GM12878 (cell line): ENCODE results near the gene ADAM15. TPM values are rescaled to one million over a fixed set of nuclear protein-coding genes. Genes with fewer than 3 reads are reported as not detected.

Experiments used
- ATAC-seq: fragments of 200-7000 bp; cut with Tn5 transposase; 3 replicates; pipeline ENCODE4 v1.9.1; 2020; ENCODE audit warnings: mild to moderate bottlenecking, moderate library complexity
- BruUV-seq: library from RNA; stranded (reverse); fragments of 400-500 nt; replicated peaks from 2 replicates; lab custom pipeline; 2021; lab: Mats Ljungman, UMichigan
- CTCF ChIA-PET: fragments of 300-600 bp; sonication (Branson Sonifier 250); formaldehyde crosslinking; extraction: SDS; loops from one replicate; lab custom pipeline; 2021; ENCODE audit warnings: inconsistent platforms; lab: Yijun Ruan, JAX
- POLR2A ChIA-PET: fragments of 350-600 bp; formaldehyde crosslinking; extraction: SDS; loops from one replicate; lab custom pipeline; 2021; ENCODE audit warnings: inconsistent platforms; lab: Charles Lee
- RAD21 ChIA-PET: fragments of 300-600 bp; sonication (Branson Sonifier 250); formaldehyde crosslinking; loops from one replicate; lab custom pipeline; 2023; ENCODE audit warnings: antibody characterized with exemption; ENCODE audit not compliant: unreplicated experiment; lab: Charles Lee
- SMC1A ChIA-PET: fragments of 300-600 bp; sonication (Branson Sonifier 250); formaldehyde crosslinking; loops from one replicate; lab custom pipeline; 2023; ENCODE audit not compliant: unreplicated experiment, uncharacterized antibody; lab: Charles Lee
- DNase-seq: peaks from one replicate; pipeline ENCODE4 v3.0.0-alpha.2; 2011; ENCODE audit warnings: low read depth, low spot score
- FAIRE-seq: peaks from 3 replicates; lab custom pipeline; 2011; peaks lifted over from hg19 to GRCh38; lab: Jason Lieb, UNC
- H2AFZ ChIP-seq: 2 replicates; pipeline ENCODE4 v1.6.0; 2011; ENCODE audit warnings: low read depth, low read length, control low read depth; ENCODE audit not compliant: control insufficient read depth
- H3K27ac ChIP-seq: 2 replicates; pipeline ENCODE4 v1.5.1; 2011; ENCODE audit warnings: control low read depth; ENCODE audit not compliant: control insufficient read depth, insufficient read depth
- H3K27me3 ChIP-seq, 2 experiments: replicated peaks in 1 of 2; 2 replicates each; pipeline versions ENCODE4 v1.6.0 to v1.6.1; 2011; ENCODE audit warnings: low read length in 1 of 2; ENCODE audit not compliant: control insufficient read depth in 2 of 2, insufficient read depth in 2 of 2
- H3K36me3 ChIP-seq, 2 experiments: 2 replicates each; pipeline ENCODE4 v1.5.1; 2011; ENCODE audit warnings: low read length in 1 of 2; ENCODE audit not compliant: control insufficient read depth in 2 of 2, insufficient read depth in 2 of 2
- H3K4me1 ChIP-seq: 2 replicates; pipeline ENCODE4 v1.6.1; 2011; ENCODE audit warnings: mild to moderate bottlenecking, low read length, moderate library complexity, mixed read lengths; ENCODE audit not compliant: control insufficient read depth, insufficient read depth
- H3K4me2 ChIP-seq: 2 replicates; pipeline ENCODE4 v1.6.0; 2011; ENCODE audit warnings: control low read depth; ENCODE audit not compliant: control insufficient read depth, insufficient read depth
- H3K4me3 ChIP-seq: fragments of 200-600 bp; sonication (generic); 2 replicates; pipeline ENCODE4 v1.5.1; 2016
- H3K79me2 ChIP-seq: 2 replicates; pipeline ENCODE4 v1.6.0; 2011; ENCODE audit warnings: low read length; ENCODE audit not compliant: control insufficient read depth, insufficient read depth
- H3K9ac ChIP-seq: 2 replicates; pipeline ENCODE4 v1.8.0; 2011; ENCODE audit warnings: low read length, control low read depth, mixed read lengths; ENCODE audit not compliant: control insufficient read depth, insufficient read depth
- H3K9me3 ChIP-seq: replicated peaks from 3 replicates; pipeline ENCODE4 v1.5.1; 2011; ENCODE audit warnings: mild to moderate bottlenecking, low read length; ENCODE audit not compliant: control insufficient read depth, insufficient read depth
- H4K20me1 ChIP-seq: 2 replicates; pipeline ENCODE4 v1.6.0; 2011; ENCODE audit not compliant: control insufficient read depth, insufficient read depth
- BHLHE40 ChIP-seq, 2 experiments: fragments of 450-650 bp in 1 of 2; IDR thresholded peaks; 2 replicates each; pipeline ENCODE4 v1.6.1; 2011 to 2017; ENCODE audit warnings: low read depth in 2 of 2, borderline replicate concordance in 1 of 2, improper control_type of control experiment in 1 of 2, low read length in 1 of 2, mild to moderate bottlenecking in 1 of 2
- BRCA1 ChIP-seq: IDR thresholded peaks from 2 replicates; pipeline ENCODE4 v1.6.1; 2011; ENCODE audit warnings: low read depth, low read length, improper control_type of control experiment
- CEBPB ChIP-seq, 2 experiments: fragments of 150-350 bp in 1 of 2; IDR thresholded peaks; 2 replicates each; pipeline ENCODE4 v1.6.1; 2012 to 2014; ENCODE audit warnings: low read depth in 2 of 2, low read length in 2 of 2, borderline replicate concordance in 1 of 2, inconsistent platforms in 1 of 2
- HCFC1 ChIP-seq: fragments of 150-350 bp; IDR thresholded peaks from 2 replicates; pipeline ENCODE4 v1.6.1; 2014; ENCODE audit warnings: low read length
- MTA2 ChIP-seq: fragments of 450-650 bp; IDR thresholded peaks from 2 replicates; pipeline ENCODE4 v1.6.1; 2016; ENCODE audit warnings: low read depth, mild to moderate bottlenecking, moderate library complexity
- NKRF ChIP-seq: fragments of 450-650 bp; conservative IDR thresholded peaks from 2 replicates; pipeline ENCODE4 v1.6.1; 2017; ENCODE audit warnings: mild to moderate bottlenecking, moderate library complexity
- RFX5 ChIP-seq: IDR thresholded peaks from 2 replicates; pipeline ENCODE4 v1.6.1; 2011; ENCODE audit warnings: low read depth, low read length, improper control_type of control experiment
- RUNX3 ChIP-seq: IDR thresholded peaks from 2 replicates; pipeline ENCODE4 v1.6.1; 2012; ENCODE audit warnings: low read length, inconsistent platforms
- SIX5 ChIP-seq: IDR thresholded peaks from 2 replicates; pipeline ENCODE4 v1.6.1; 2011; ENCODE audit warnings: mild to moderate bottlenecking, low read depth, low read length, moderate library complexity; ENCODE audit not compliant: severe bottlenecking
- USF2 ChIP-seq: IDR thresholded peaks from 2 replicates; pipeline ENCODE4 v1.6.1; 2011; ENCODE audit warnings: low read depth, low read length, improper control_type of control experiment, borderline replicate concordance
- WRNIP1 ChIP-seq: IDR thresholded peaks from 2 replicates; pipeline ENCODE4 v1.6.1; 2011; ENCODE audit warnings: low read depth, low read length, improper control_type of control experiment, borderline replicate concordance
- ZBTB40 ChIP-seq: fragments of 450-650 bp; IDR thresholded peaks from 2 replicates; pipeline ENCODE4 v1.6.1; 2016; ENCODE audit warnings: mild to moderate bottlenecking, moderate library complexity, borderline replicate concordance
- WGBS: methylation state at CpG from one replicate; pipeline ENCODE4 v1.1.6; 2016; ENCODE audit warnings: low lambda C conversion rate; ENCODE audit not compliant: insufficient replicate concordance, insufficient coverage; ENCODE audit errors: missing lambda C conversion rate; 5-methylcytosine and 5-hydroxymethylcytosine counted together
- in situ Hi-C: fragments of 300-500 bp; cut with MboI; formaldehyde crosslinking; loops from 9 replicates; pipeline ENCODE4 v1.14.3; 2018; ENCODE audit warnings: mixed read lengths
- intact Hi-C: fragments of 100-400 bp; cut with micrococcal nuclease; formaldehyde crosslinking; loops from one replicate; pipeline ENCODE4 v1.14.2; 2022; ENCODE audit not compliant: unreplicated experiment
- polyA plus RNA-seq, 11 experiments: library from polyadenylated mRNA; depleted of rRNA in 4 of 11; unstranded in 6 of 11; stranded (reverse) in 5 of 11; fragments of >200 nt; fragmentation: Nextera tagmentation in 4 of 11; fragmentation: Illumina TruSeq in 1 of 11; extraction: Ambion mirVana in 4 of 11; extraction: Trizol in 1 of 11; gene quantifications; 1 replicate in 1 of 11; 2 replicates in 10 of 11; pipeline versions ENCODE4 v1.2.1 to v1.2.3, GENCODE V29; 2011 to 2016; ENCODE audit warnings: inconsistent platforms in 2 of 11, missing spikeins in 2 of 11, low read depth in 1 of 11
- total RNA-seq, 4 experiments: library from RNA; depleted of rRNA in 3 of 4; stranded (reverse); fragments of >200 nt in 3 of 4; fragmentation: Illumina TruSeq in 1 of 4; extraction: Trizol in 1 of 4; gene quantifications; 2 replicates each; pipeline versions ENCODE4 v1.2.1 to v1.2.3, GENCODE V29; 2013 to 2021

Gene ADAM15
- total and polyA plus RNA-seq, 10 of the 15 experiments (the other 5 are each of a cell fraction or from before 2014, with no cell fraction given), result 0.29 to 38.8 (median 14.7) TPM

GRCh38 chr1:155110826-155111225 is 59.7 kb downstream of the ADAM15 start:
- Histone ChIP-seq H3K36me3 (no peaks in the 10 kb centered on the region), H3K9me3 (no peaks in the 10 kb centered on the region), H3K9ac (no peak overlapping the region)
- intact Hi-C loops, result no loop called here
- no peak for TF ChIP-seq ZBTB40
- no peak for TF ChIP-seq NKRF
- TF ChIP-seq USF2, result no peak
- TF ChIP-seq WRNIP1, result no peak
- no peak for TF ChIP-seq SIX5
- no peak for TF ChIP-seq CEBPB (IDR thresholded peaks at IDR 0.05; ENCODE audit: borderline replicate concordance in 1 of 2, low read depth in 2 of 2, low read length in 2 of 2)
- TF ChIP-seq BHLHE40 (IDR thresholded peaks at IDR 0.05; ENCODE audit: borderline replicate concordance in 1 of 2, low read depth in 2 of 2, low read length in 1 of 2), result no peak
- TF ChIP-seq MTA2, result no peak
- no peak for TF ChIP-seq BRCA1
- no peak for TF ChIP-seq HCFC1
- no peak for TF ChIP-seq RUNX3
- no peak for TF ChIP-seq RFX5
- TF ChIP-seq, all 136 proteins: peak for 0
- in situ Hi-C loops, result no loop called here
- POLR2A ChIA-PET, result no interaction called here
- no peak overlapping the region for H3K4me3 ChIP-seq
- no peak for DNase-seq
- no peak overlapping the region for H2AFZ ChIP-seq
- no peak overlapping the region for H3K4me2 ChIP-seq
- ATAC-seq, result no peak
- FAIRE-seq, result no peak
- no peaks in the 10 kb centered on the region for H3K4me1 ChIP-seq
- WGBS, result under 1% methylated on average over 8 of the region's 8 CpGs
- no peaks in the 10 kb centered on the region for H4K20me1 ChIP-seq
- no peak overlapping the region for H3K27ac ChIP-seq
- SMC1A ChIA-PET, result interaction anchor here (0.6 to 1.3 kb wide), 4 partner anchors 10 to 45 kb away, joined by 3 read pairs; no protein-coding TSS in a partner anchor
- H3K27me3 ChIP-seq, result no peaks in the 10 kb centered on the region
- BruUV-seq, result no TSS peak
- no peaks in the 10 kb centered on the region for H3K79me2 ChIP-seq
- CTCF ChIA-PET, result interaction anchor here (1.1 to 2.5 kb wide), 4 partner anchors 15 to 62 kb away, joined by 4 to 11 read pairs (median 6); partner anchors contain the start of gene KRTCAP2
- RAD21 ChIA-PET, result no interaction called here
